ENCODE measurements around the gene ZP1.

The ZP1 gene

DNA sequence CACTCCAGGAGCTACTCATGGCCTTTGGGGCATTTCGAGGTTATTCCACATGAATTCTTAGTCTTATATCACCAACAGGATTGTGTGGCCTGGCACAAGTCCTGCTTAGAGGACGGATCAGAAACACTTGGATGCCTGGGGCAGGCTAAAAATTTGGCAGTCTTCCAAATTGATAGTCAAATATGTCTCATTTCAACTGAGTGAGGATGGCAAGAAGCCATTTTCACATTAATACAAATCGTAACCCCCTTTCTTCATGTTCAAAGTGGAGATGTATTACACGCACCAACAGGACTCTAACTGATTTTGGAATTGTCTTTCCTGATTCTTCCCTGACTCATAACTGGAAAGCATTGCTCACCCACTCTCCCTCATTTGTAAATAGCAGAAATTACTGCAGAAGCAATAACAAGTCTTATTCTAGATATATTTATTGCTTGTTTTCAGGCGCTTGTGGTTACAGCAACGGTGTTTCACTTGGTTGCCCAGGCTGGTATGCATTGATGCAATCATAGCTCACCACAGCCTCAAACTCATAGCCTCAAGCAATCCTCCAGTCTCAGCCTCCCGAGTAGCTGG lies 35.8 kb upstream of the ZP1 start:
- Histone ChIP-seq H3K4me1 (ENCODE audit: control insufficient read depth in 5 of 5, insufficient read depth in 5 of 5, low read length in 5 of 5) (peaks cover 2 to 33% (median 22%) of the 10 kb centered on the region in 5 donors), H3K36me3 (ENCODE audit: control insufficient read depth in 5 of 5, insufficient read depth in 5 of 5, low read length in 5 of 5) (no peaks in the 10 kb centered on the region), H3K9me3 (ENCODE audit: control insufficient read depth in 5 of 5, low read length in 5 of 5) (no peaks in the 10 kb centered on the region), H3K27me3 (ENCODE audit: control insufficient read depth in 5 of 5, insufficient read depth in 4 of 5, low read length in 5 of 5) (peaks cover 0 to 14% (median 2%) of the 10 kb centered on the region in 5 donors), H3K9ac (ENCODE audit: low read length in 5 of 5) (peak overlapping the region in 1 of 5 donors; percentile 31), H3K27ac (ENCODE audit: low read depth, low read length) (no peak overlapping the region), H3K4me3 (ENCODE audit: low read depth in 1 of 5, low read length in 5 of 5) (no peak overlapping the region)

DNA sequence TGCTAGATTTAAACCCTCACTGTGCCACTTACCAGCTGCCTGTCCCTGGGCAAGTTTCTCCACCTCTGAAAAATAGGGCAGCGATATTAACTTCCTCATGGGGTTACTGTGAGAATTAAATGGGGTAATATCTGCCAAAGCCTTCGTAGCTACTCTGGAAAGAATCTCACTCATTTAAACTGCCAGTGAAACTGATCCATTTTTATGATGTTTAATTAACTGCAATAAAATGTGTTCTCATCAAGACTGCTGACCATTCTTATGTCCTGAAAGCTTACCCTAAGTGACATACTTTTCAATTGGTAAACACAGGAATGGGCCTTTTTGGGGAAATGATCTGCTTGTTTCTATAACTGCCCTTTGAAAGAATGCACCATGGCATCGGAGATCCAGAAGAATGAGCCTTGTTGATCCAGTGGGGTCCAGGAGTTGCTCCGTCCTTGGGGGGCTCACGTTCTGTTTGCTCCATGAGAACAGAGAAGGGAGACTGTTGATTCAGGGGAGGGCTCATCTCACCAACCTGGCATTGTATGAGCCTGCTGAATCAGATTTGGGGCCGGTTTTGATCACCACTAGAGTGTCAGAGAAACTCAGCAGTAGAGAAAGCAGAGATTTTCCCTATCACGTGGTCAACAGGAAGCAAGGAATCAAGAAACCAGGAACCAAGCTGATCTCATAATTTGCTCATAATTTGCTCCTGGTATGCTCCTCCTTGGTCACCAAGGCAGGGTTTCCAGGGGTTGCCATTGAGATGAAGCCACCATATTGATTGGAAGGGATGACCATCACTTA lies 32.4 kb upstream of the ZP1 start:
- Histone ChIP-seq H3K4me1 (ENCODE audit: control insufficient read depth in 5 of 5, insufficient read depth in 5 of 5, low read length in 5 of 5) (peaks cover 2 to 39% (median 27%) of the 10 kb centered on the region in 5 donors), H3K27ac (ENCODE audit: low read depth, low read length) (no peak overlapping the region), H3K9me3 (ENCODE audit: control insufficient read depth in 5 of 5, low read length in 5 of 5) (no peaks in the 10 kb centered on the region), H3K36me3 (ENCODE audit: control insufficient read depth in 5 of 5, insufficient read depth in 5 of 5, low read length in 5 of 5) (no peaks in the 10 kb centered on the region), H3K4me3 (ENCODE audit: low read depth in 1 of 5, low read length in 5 of 5) (no peak overlapping the region), H3K27me3 (ENCODE audit: control insufficient read depth in 5 of 5, insufficient read depth in 4 of 5, low read length in 5 of 5) (no peaks in the 10 kb centered on the region), H3K9ac (ENCODE audit: low read length in 5 of 5) (peak overlapping the region in 2 of 5 donors; percentile 22 to 33)

DNA sequence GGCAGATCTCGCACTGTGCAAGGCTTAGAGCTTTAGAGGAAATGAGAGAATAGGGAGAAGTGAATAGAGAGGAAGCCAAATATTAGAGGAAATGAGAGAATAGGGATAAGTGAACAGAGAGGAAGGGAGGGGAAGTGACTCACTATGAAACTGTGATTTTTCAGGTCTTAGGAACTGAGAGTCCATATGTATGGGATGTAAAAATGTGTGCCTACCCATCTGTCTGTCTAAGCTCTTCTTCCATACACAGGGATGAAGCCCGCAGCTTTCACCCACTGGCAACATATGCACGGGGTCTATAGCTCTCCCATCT lies 31.9 kb upstream of the ZP1 start:
- peaks cover 2 to 44% (median 33%) of the 10 kb centered on the region in 5 donors for H3K4me1 ChIP-seq (ENCODE audit: control insufficient read depth in 5 of 5, insufficient read depth in 5 of 5, low read length in 5 of 5)
- H3K9ac ChIP-seq (ENCODE audit: low read length in 5 of 5), result no peak overlapping the region
- H3K9me3 ChIP-seq (ENCODE audit: control insufficient read depth in 5 of 5, low read length in 5 of 5), result no peaks in the 10 kb centered on the region
- no peak overlapping the region for H3K4me3 ChIP-seq (ENCODE audit: low read depth in 1 of 5, low read length in 5 of 5)
- H3K27me3 ChIP-seq (ENCODE audit: control insufficient read depth in 5 of 5, insufficient read depth in 4 of 5, low read length in 5 of 5), result no peaks in the 10 kb centered on the region
- no peak overlapping the region for H3K27ac ChIP-seq (ENCODE audit: low read depth, low read length)
- H3K36me3 ChIP-seq (ENCODE audit: control insufficient read depth in 5 of 5, insufficient read depth in 5 of 5, low read length in 5 of 5), result no peaks in the 10 kb centered on the region

DNA sequence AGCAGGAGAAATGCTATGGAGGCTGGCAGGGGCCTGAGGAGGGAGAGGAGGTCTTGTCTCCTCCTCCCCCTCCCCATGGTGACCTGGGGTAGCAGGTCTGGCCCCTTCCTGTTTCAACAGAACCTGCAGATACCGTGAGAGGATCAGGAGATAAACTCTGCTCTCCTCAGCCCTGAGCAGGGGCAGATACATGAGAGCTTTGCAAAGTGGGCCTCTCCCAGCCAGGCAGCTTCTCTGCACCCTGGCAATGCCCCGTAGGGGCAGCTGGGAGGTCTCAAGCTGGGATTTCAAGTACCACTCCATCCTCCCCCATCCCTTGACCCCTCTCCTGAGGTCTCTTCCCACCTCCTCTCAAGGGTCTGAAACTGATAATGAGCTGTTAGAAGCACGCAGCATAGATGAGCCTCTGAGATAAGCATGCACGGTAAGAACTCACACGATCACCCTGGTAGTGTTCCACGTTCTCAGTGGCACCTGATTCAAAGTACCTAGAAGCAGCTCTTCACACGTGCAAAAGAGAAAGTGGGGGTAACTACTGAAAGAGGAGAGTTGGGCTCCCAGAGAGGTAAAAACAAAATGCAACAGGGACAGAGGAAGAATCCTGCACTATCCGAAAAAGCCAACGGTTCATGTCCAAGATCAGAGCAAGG lies 30.4 kb upstream of the ZP1 start:
- no peaks in the 10 kb centered on the region for H3K36me3 ChIP-seq (ENCODE audit: control insufficient read depth in 5 of 5, insufficient read depth in 5 of 5, low read length in 5 of 5)
- H3K4me1 ChIP-seq (ENCODE audit: control insufficient read depth in 5 of 5, insufficient read depth in 5 of 5, low read length in 5 of 5), result peaks cover 8 to 44% (median 37%) of the 10 kb centered on the region in 5 donors
- H3K9me3 ChIP-seq (ENCODE audit: control insufficient read depth in 5 of 5, low read length in 5 of 5), result no peaks in the 10 kb centered on the region
- H3K27ac ChIP-seq (ENCODE audit: low read depth, low read length), result no peak overlapping the region
- no peak overlapping the region for H3K4me3 ChIP-seq (ENCODE audit: low read depth in 1 of 5, low read length in 5 of 5)
- no peak overlapping the region for H3K9ac ChIP-seq (ENCODE audit: low read length in 5 of 5)
- H3K27me3 ChIP-seq (ENCODE audit: control insufficient read depth in 5 of 5, insufficient read depth in 4 of 5, low read length in 5 of 5), result no peaks in the 10 kb centered on the region

DNA sequence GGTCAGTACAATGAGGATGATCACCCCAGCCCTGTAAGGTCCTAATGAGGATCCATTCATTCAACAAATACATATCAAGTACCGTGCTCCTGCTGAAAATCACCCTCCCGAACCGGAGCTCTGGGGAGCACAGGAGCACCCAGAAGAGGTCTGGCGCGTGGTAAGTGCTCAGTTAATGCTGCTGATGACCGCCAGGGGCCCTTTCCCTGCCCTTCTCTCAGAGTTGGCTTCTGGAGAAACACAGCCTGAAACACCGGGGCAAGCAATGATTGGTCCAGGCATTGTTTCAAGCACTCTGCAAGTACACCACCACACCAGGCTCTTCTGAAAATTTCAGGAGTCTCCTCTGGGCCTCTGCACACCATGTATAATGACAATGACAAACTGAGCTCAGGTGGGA lies 29.2 kb upstream of the ZP1 start:
- Histone ChIP-seq H3K4me1 (ENCODE audit: control insufficient read depth in 5 of 5, insufficient read depth in 5 of 5, low read length in 5 of 5) (peaks cover 9 to 47% (median 43%) of the 10 kb centered on the region in 5 donors), H3K4me3 (ENCODE audit: low read depth in 1 of 5, low read length in 5 of 5) (no peak overlapping the region), H3K27me3 (ENCODE audit: control insufficient read depth in 5 of 5, insufficient read depth in 4 of 5, low read length in 5 of 5) (no peaks in the 10 kb centered on the region), H3K36me3 (ENCODE audit: control insufficient read depth in 5 of 5, insufficient read depth in 5 of 5, low read length in 5 of 5) (no peaks in the 10 kb centered on the region), H3K27ac (ENCODE audit: low read depth, low read length) (no peak overlapping the region), H3K9me3 (ENCODE audit: control insufficient read depth in 5 of 5, low read length in 5 of 5) (no peaks in the 10 kb centered on the region), H3K9ac (ENCODE audit: low read length in 5 of 5) (no peak overlapping the region)

DNA sequence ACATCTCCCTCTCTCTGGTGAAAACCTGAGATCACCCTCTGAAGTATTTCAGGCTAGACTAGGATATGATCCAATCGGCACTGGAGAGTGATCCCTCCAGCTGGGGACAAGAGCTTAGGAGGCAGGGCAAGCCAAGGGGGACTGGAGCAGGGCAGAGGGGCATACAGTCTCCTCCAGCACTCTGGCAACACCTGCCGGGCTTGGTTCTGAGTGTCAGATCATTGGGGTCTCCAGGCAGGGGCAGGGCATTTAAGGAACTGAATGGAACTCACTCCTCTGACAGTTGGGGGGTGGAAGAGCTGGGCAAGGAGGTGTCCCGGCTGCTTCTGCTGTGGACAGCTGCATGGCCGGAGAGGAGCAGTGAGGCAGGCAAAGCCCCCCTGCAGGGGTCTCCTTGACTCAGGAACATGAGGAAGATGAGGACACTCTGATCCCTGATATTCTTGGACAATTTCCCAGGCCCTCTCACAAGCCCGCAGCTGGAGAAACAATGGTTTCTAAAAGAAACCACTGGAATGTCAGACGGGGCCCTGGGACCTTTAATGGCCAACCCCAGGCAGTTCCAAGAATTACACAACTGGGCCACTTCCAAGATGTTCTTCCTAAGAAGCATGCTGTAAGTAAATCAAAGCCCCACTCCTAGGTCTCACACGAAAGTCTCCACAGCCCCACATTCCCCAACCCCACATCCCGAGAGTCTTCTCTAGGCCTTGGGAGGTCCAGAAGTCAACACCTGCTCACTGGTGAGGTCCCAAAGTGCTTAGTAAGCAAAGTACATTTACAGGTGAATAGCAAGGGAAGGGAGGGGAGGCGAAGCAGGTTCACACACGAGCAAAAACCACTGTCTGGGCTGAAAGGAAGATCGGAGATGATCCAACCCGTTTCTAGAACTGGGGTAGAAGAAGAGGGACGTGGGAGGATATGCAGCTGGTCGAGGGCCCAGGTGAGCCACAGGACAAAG lies 26.6 kb upstream of the ZP1 start:
- Histone ChIP-seq H3K27me3 (ENCODE audit: control insufficient read depth in 5 of 5, insufficient read depth in 4 of 5, low read length in 5 of 5) (no peaks in the 10 kb centered on the region), H3K9me3 (ENCODE audit: control insufficient read depth in 5 of 5, low read length in 5 of 5) (no peaks in the 10 kb centered on the region), H3K27ac (ENCODE audit: low read depth, low read length) (peak overlapping the region; percentile 76), H3K4me1 (ENCODE audit: control insufficient read depth in 5 of 5, insufficient read depth in 5 of 5, low read length in 5 of 5) (peaks cover 22 to 59% (median 59%) of the 10 kb centered on the region in 5 donors), H3K9ac (ENCODE audit: low read length in 5 of 5) (peak overlapping the region in 3 of 5 donors; percentile 17 to 72 (median 59)), H3K4me3 (ENCODE audit: low read depth in 1 of 5, low read length in 5 of 5) (peak overlapping the region; percentile 72 to 95 (median 91)), H3K36me3 (ENCODE audit: control insufficient read depth in 5 of 5, insufficient read depth in 5 of 5, low read length in 5 of 5) (peaks cover 0 to 6% (median 3%) of the 10 kb centered on the region in 5 donors)

DNA sequence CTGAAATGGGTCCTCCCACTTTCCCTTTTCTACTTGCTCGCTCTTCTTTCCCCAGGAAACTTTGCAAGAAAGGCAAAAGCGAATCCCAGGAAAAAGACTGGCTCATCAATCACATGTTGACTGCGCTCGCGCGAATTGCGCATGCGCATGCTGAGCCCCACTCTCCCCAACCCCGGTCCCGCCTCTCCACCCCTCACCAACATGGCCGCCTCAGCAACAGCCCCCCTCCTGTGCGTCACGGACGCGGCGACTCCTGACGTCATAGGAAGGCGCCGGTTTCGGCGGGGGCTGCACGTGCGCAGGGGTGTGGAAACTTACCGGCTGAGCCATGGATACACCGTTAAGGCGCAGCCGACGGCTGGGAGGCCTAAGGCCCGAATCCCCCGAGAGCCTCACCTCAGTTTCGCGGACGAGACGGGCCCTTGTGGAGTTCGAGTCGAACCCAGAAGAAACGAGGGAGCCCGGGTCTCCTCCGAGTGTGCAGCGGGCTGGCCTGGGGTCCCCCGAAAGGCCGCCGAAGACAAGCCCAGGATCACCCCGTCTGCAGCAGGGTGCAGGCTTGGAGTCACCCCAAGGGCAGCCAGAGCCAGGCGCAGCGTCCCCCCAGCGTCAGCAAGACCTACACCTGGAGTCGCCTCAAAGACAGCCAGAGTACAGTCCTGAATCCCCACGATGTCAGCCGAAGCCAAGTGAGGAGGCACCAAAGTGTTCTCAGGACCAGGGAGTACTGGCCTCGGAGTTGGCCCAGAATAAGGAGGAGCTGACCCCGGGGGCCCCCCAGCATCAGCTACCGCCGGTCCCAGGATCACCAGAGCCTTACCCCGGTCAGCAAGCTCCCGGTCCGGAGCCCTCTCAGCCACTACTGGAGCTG lies 25.3 kb upstream of the ZP1 start, which contains the start of gene CCDC86:
TSS of gene CCDC86 (plus strand) at position 317 of the 871 bp plus-strand sequence. CDS start at position 329, 12 bp downstream.
- H3K4me3 ChIP-seq (ENCODE audit: low read depth in 1 of 5, low read length in 5 of 5), result peak within 1 kb of the TSS; percentile 73 to 95 (median 91)
- peaks cover 24 to 59% (median 59%) of the 10 kb centered on the region in 5 donors for H3K4me1 ChIP-seq (ENCODE audit: control insufficient read depth in 5 of 5, insufficient read depth in 5 of 5, low read length in 5 of 5)
- no peaks in the 10 kb centered on the region for H3K27me3 ChIP-seq (ENCODE audit: control insufficient read depth in 5 of 5, insufficient read depth in 4 of 5, low read length in 5 of 5)
- H3K9ac ChIP-seq (ENCODE audit: low read length in 5 of 5), result peak within 1 kb of the TSS; percentile 73 to 95 (median 93)
- H3K36me3 ChIP-seq (ENCODE audit: control insufficient read depth in 5 of 5, insufficient read depth in 5 of 5, low read length in 5 of 5), result peaks cover 0 to 8% (median 5%) of the 10 kb centered on the region in 5 donors
- H3K9me3 ChIP-seq (ENCODE audit: control insufficient read depth in 5 of 5, low read length in 5 of 5), result no peaks in the 10 kb centered on the region
- H3K27ac ChIP-seq (ENCODE audit: low read depth, low read length), result peak within 1 kb of the TSS; percentile 76

DNA sequence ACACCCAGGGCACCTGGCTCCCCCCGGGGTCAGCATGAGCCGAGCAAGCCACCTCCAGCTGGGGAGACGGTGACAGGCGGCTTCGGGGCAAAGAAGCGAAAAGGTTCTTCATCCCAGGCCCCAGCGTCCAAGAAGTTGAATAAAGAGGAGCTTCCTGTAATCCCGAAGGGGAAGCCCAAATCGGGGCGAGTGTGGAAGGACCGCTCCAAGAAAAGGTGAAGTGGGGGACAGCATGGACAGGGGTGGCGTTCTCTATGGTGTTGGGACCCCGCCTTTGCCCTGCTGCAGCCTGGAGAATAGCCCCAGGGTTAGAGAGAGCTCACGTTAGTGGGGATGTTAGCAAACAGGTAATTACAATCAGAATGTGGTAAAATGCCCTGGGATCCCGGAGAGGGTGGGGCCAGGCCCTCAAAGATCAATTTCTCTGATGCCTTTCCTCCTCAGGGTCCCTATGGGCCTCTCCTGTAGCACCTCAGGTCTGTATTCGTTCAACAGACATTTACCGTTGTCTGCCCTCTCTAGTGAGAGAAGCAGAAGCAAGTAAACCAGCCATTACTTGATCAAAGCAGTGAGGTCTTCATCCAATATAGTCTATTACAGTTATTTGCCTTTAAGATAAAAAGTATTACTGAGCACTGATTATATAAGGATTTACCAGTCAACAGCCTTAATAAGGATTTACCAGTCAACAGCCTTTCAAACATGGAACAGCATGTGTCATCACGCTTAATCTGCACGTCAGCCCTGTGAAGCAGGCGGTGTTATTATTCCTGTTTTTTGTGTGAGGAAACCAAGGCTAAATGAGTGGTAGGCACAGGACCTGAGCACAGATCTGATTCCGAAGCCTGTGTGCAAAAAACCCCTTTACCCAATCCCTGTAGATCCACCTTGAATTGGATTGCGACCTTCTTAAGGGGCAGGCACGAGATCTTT lies 24.4 kb upstream of the ZP1 start:
- peaks cover 0 to 13% (median 10%) of the 10 kb centered on the region in 5 donors for H3K36me3 ChIP-seq (ENCODE audit: control insufficient read depth in 5 of 5, insufficient read depth in 5 of 5, low read length in 5 of 5)
- H3K9me3 ChIP-seq (ENCODE audit: control insufficient read depth in 5 of 5, low read length in 5 of 5), result no peaks in the 10 kb centered on the region
- H3K9ac ChIP-seq (ENCODE audit: low read length in 5 of 5), result peak overlapping the region; percentile 68 to 95 (median 93)
- H3K4me1 ChIP-seq (ENCODE audit: control insufficient read depth in 5 of 5, insufficient read depth in 5 of 5, low read length in 5 of 5), result peaks cover 24 to 59% (median 59%) of the 10 kb centered on the region in 5 donors
- H3K27me3 ChIP-seq (ENCODE audit: control insufficient read depth in 5 of 5, insufficient read depth in 4 of 5, low read length in 5 of 5), result no peaks in the 10 kb centered on the region
- peak overlapping the region; percentile 76 for H3K27ac ChIP-seq (ENCODE audit: low read depth, low read length)
- peak overlapping the region; percentile 73 to 95 (median 91) for H3K4me3 ChIP-seq (ENCODE audit: low read depth in 1 of 5, low read length in 5 of 5)
